Inflammatory macrophage treated with lipopolysaccharide for 1 hour (primary cell): ENCODE measurements around the gene RASGRP4.
"Not testable (repeated sequence)": the region's sequence is repeated elsewhere in the genome, so short reads cannot be mapped to it uniquely, and the experiment has no call there.

ENCODE experiments used
- DNase-seq, 2 donors: peaks; one replicate each; pipeline ENCODE4 v3.0.0-alpha.2; 2020 to 2022

The RASGRP4 gene

GRCh38 chr19:38362946-38363688, 62.9 kb downstream of the RASGRP4 start:
- DNase-seq, result not testable (repeated sequence)

GRCh38 chr19:38362076-38362945, 63.7 kb downstream of the RASGRP4 start:
- DNase-seq, result peak; percentile 78 to 91

GRCh38 chr19:38361633-38362075, 64.4 kb downstream of the RASGRP4 start:
- DNase-seq, result peak; percentile 70 to 78

DNA sequence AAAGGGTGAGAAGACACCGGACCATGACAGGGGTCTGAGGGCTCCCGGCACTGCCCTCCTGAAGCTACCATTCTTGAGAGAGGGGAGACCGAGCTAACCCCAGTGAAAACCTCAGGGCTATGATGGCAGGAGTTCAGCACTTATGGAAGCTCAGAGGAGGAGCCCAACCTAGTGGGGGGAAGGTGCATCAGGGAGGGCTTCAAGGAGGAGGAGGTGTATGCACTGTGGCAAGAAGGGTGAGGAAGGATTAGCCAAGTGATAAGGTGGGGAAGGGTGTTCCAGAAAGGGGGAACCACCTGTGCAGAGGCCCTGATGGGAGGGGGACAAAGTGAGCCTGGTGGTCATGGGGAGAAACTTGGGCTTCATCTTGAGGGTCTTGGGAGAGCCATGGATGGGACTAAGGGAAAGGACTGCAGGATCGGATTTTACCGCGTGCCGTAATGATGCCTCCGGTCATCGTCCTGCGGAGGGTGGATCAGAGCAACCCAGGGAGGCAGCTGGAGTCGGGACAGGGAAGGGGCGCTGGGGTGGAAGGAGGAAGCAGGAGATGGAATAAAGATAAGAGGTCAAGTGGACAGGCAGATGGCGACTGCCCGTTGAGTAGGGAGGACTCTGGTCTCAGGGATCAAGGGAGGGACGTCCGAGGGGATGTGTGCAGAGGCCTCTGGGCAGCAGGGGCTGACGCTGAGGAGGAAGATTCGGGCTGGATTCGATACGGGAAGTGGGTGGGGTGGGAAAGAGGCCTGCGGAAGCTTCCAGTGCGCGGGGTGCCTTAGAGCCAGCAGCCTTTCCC, 65.0 kb downstream of the RASGRP4 start:
- DNase-seq, result peak; percentile 2 to 14

DNA sequence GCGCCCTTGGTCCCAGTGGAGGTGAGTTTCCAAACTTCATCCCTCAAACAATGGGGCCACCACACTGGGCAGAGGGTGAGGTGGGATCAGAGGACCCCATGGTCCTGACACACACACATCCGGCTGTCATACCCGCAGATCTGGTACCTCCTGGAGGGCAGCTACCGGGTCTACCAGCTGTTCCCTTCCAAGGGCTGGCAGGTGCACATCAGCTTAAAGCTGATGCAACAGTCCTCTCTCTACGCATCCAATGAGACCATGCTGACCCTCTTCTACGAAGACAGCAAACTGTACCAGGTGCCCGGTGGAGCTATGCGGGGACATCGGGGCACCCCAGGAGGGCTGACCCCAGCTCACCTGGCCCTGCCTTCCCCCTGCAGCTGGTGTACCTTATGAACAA, 65.7 kb downstream of the RASGRP4 start:
- DNase-seq, result no peak

DNA sequence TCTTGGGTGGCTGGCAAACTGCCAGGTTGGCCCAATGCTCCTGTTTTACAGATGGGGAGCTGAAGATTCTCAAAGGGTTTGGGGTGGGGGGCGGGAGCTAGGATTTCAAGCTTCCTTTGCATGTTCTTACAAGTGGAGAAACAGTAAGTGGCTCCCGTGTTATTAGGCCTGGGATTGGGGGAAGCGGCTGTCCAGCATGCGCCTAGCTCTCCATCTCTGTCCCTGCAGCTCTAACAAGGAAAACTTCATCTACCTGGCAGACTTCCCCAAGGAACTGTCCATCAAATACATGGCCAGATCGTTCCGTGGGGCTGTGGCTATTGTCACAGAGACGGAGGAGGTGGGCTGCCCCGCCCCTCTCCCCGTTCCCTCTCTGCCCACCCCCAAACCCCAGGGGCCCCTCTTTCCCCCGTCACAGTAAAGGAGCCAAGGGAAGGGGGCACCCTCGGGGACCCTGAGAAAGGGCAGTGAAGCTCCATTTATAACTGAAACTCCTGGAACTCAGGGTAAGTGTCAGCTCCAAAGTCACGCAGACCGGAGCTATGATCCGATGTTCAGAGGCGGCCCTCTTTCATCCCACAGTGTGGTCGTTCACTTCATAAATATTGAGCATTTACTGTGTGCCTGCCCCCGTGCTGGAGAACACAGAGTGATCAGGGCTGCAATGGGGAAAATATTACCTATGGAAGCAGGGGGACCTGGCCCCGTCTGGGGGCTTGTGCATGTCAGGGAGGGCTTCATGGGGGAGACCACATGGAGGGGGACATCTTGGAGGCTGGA, 66.6 kb downstream of the RASGRP4 start:
- no peak for DNase-seq
